Fibroblast of mammary gland (primary cell): ENCODE results near the gene MAGT1.

Source experiments
- DNase-seq: peaks from one replicate; pipeline ENCODE4 v3.0.0-alpha.2; 2010; ENCODE audit warnings: low read depth
- H3K4me3 ChIP-seq: 2 replicates; pipeline ENCODE4 v1.5.1; 2011; ENCODE audit warnings: low read depth, mild to moderate bottlenecking, low read length, moderate library complexity; ENCODE audit not compliant: control insufficient read depth
- CTCF ChIP-seq: conservative IDR thresholded peaks from 2 replicates; pipeline ENCODE4 v1.5.1; 2011; ENCODE audit warnings: low read depth, low read length, inconsistent platforms; ENCODE audit not compliant: control insufficient read depth, insufficient read depth

Gene MAGT1

GRCh38 chrX:77820091-77820727, 75.0 kb downstream of the MAGT1 start:
- no peak overlapping the region for H3K4me3 ChIP-seq
- peak; percentile 5 for DNase-seq
- TF ChIP-seq CTCF: no peak

DNA sequence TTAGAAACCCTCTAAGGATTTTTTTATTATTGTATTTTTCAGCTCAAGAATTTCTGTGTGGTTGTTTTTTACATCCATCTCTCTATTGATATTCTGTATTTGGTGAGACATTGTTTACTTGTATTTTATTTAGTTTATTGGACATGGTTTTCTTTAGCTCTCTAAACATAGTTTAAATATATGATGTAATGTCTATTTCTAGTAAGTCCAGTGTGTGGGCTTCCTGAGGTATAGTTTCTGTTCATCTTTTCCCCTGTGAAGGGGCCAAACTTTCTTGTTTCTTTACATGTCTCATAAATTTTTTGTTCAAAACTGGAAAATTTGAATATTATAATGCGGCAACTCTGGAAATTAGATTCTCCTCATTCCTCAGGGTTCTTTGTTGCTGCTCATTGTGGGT, 81.0 kb downstream of the MAGT1 start:
- H3K4me3 ChIP-seq: no peak overlapping the region
- no peak for TF ChIP-seq CTCF
- DNase-seq: no peak

- no peak for DNase-seq
- H3K4me3 ChIP-seq: no peak overlapping the region
- TF ChIP-seq CTCF: no peak
Observed at GRCh38 chrX:77802201-77802600, 93.0 kb downstream of the MAGT1 start.

- no peak for TF ChIP-seq CTCF
- H3K4me3 ChIP-seq: no peak overlapping the region
- DNase-seq: no peak
Observed at GRCh38 chrX:77795124-77795523, 100.1 kb downstream of the MAGT1 start.

DNA sequence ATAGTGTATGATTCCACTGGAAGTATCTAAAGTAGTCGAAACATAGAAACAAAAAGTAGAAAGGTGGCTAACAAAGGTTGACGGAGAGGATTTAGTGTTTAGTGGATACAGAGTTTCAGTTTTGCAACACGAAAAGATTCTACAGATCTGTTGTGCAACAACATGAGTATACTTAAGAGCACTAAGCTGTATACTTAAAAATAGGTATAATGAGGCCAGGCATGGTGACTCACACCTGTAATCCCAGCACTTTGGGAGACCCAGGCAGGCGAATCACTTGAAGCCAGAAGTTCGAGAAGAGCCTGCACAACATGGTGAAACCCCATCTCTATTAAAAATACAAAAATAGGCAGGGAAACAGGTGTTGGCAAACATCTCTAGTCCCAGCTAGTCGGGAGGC, 101.3 kb downstream of the MAGT1 start:
- TF ChIP-seq CTCF: no peak
- DNase-seq: no peak
- H3K4me3 ChIP-seq: no peak overlapping the region

DNA sequence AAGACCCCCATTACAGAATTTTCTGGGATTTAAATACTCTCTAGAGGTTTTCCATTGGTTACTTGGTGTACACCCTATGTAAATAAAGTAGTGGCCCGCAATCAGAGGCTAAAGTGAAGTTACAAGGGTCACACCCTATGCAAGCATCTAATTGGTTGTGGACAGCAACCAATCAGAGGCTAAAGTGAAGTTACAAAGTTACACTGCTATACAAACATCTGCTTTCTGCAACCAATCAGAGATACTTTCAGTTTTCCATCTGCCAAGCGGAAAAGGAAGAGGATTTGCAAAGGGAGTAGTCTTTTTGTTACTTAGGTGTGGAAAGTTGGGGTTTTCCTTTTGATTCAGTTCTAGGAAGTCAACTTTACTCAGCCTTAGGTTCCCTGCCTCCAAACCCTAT, 107.2 kb downstream of the MAGT1 start:
- no peak for TF ChIP-seq CTCF
- no peak overlapping the region for H3K4me3 ChIP-seq
- peak; percentile 39 for DNase-seq

- H3K4me3 ChIP-seq: peak overlapping the region; percentile 70
- DNase-seq: no peak
- no peak for TF ChIP-seq CTCF
Observed at GRCh38 chrX:77786365-77786680, 108.9 kb downstream of the MAGT1 start.
